Pulmonary artery endothelial cell (primary cell): ENCODE data around the gene TRIM52. TPM values are rescaled to one million over a fixed set of nuclear protein-coding genes. Genes with fewer than 3 reads are reported as not detected.

Experiments used
- DNase-seq: peaks from one replicate; pipeline ENCODE4 v3.0.0-alpha.2; 2011; ENCODE audit warnings: low read depth, low spot score
- total RNA-seq: library from RNA; depleted of rRNA; stranded (reverse); fragments of >200 nt; gene quantifications from 2 replicates; pipeline ENCODE4 v1.2.3, GENCODE V29; 2014

Gene TRIM52
- total RNA-seq, 1 donor from 2014 or later: 4.2 TPM

DNA sequence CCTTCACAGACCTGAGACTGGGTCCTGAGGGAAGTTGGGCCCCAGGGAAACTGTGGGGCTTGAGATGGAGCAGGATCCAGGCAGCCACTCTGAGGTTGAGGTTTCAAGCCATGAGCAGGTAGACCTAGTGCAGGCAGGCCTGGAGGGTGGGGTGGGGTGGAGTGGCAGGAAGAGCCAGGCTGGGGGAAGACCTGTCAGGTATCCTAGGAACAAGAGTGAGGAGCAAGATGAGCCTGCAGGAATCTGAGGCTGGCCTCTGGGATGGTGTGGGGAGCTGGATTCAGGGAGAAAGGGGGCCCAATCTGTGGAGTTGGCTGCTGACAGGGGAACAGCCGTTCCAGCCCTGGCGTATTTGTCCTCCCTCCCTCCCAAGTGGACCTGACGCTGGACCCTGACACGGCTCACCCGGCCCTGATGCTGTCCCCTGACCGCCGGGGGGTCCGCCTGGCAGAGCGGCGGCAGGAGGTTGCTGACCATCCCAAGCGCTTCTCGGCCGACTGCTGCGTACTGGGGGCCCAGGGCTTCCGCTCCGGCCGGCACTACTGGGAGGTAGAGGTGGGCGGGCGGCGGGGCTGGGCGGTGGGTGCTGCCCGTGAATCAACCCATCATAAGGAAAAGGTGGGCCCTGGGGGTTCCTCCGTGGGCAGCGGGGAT is 27.0 kb downstream of the TRIM52 start:
- DNase-seq: no peak

DNA sequence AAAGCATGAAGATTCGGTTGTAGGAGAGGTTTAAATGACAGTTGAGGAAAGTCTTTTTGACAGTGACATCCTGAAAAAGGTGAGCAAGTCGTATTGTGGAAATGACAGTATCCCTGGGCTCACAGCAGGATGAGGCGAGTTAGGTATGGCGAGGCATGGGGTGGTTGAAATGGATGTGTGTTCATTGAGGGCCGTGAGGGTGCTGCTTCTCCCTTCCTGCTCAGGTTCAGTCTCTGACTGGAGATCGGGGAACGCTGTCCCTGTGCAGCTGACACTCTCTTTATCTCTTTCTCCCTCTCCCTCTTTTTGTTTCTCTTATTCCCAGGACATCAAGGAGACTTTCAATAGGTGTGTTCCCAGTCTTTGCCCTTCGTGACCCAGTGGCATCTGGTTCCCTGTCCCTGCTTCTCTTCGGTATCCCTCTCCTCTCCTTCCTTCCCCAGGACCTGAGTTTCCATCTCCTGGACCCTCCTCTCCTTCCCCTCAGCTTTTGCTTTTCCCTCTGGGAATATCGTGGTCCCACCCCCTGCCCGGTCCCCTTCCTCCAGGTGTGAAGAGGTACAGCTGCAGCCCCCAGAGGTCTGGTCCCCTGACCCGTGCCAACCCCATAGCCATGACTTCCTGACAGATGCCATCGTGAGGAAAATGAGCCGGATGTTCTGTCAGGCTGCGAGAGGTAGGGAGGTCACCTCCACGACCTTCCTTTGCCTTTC is 27.7 kb downstream of the TRIM52 start:
- DNase-seq: no peak

DNA sequence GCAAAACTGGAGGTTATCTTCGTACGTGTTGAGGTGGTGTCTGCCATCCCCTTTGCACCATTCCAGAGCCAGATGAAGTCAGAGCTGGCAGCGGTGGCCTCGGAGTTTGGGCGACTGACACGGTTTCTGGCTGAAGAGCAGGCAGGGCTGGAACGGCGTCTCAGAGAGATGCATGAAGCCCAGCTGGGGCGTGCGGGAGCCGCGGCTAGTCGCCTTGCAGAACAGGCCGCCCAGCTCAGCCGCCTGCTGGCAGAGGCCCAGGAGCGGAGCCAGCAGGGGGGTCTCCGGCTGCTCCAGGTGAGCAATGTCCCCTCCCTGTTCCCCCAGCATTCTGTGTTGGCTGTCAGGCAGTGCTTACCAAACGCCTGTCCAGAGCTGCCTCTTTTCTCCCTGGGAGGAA is 28.4 kb downstream of the TRIM52 start:
- no peak for DNase-seq

DNA sequence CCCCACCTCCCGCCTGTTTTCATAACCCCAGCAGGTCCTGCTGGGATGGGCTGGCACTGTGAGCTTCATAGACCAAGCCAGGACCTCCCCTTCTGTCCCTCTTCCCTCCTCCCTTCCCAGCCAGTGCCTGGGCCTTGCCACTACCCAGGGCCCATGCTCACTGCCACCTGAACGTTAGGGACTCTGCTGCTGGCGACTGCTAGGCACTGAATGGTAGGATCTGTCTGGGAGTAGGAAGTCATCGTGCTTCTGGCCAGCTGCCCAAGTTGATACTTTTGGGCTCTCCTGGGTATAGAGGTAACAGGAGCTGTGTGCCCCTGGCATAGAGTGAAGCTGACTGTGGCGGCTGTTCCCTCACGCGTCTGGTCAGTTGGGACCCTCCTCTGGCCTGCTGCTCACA is 29.5 kb downstream of the TRIM52 start:
- DNase-seq: no peak

DNA sequence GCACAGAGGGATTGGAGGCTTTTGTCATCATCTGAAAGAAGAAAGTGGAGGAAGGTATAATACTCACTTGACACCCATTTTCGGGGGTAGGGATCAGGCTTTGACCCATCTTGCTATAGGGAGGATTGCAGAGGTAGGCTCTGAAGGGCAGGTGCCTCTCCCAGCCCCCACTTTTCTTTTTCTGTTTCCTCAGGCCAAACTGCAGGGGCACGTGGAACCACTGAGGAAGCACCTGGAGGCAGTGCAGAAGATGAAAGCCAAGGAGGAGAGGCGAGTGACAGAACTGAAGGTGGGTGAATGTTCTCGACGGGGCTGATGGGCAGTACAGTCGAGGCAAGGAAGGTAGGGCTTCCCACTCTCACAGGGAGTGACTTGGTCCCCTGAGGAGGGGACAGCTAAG is 30.4 kb downstream of the TRIM52 start:
- no peak for DNase-seq

DNA sequence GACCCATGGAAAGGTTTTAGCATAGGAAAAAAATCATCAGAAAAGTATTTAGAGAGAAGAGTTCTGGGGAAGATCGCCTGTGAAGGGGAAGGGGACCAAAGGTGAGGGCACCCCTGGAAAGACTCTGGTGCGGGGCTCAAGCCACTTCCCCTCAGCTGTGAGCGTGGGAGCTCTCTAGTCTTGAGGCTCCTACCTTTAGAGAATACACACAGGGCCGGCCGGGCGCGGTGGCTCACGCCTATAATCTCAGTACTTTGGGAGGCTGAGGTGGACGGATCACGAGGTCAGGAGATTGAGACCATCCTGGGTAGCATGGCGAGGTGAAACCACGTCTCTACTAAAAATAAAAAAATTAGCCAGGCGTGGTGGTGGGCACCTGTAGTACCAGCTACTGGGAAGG is 30.9 kb downstream of the TRIM52 start:
- no peak for DNase-seq

DNA sequence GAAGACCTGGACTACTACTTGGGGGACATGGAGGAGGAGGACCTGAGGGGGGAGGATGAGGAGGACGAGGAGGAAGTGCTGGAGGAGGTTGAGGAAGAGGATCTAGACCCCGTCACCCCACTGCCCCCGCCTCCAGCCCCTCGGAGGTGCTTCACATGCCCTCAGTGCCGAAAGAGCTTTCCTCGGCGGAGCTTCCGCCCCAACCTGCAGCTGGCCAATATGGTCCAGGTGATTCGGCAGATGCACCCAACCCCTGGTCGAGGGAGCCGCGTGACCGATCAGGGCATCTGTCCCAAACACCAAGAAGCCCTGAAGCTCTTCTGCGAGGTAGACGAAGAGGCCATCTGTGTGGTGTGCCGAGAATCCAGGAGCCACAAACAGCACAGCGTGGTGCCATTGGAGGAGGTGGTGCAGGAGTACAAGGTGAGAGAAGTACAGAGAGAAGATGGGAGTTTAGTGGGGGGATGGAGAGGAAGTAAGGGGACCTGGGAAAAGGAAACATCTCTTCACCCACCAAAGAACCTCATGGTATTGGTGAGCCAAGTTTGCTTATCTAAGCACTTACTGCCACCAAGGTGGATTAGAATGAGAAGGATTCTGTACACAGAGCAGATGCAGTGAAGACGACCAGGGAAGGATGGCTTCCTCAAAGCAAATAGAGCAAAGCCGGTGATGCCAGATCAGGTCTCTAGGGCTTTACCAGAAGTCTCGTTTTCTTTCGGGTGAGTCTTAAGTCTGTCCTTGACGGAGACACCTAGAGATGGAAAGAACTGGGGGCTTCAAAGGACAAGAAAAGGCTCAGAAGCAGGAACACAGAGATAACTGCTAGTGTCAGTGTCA is 36.3 kb downstream of the TRIM52 start:
- DNase-seq: no peak

DNA sequence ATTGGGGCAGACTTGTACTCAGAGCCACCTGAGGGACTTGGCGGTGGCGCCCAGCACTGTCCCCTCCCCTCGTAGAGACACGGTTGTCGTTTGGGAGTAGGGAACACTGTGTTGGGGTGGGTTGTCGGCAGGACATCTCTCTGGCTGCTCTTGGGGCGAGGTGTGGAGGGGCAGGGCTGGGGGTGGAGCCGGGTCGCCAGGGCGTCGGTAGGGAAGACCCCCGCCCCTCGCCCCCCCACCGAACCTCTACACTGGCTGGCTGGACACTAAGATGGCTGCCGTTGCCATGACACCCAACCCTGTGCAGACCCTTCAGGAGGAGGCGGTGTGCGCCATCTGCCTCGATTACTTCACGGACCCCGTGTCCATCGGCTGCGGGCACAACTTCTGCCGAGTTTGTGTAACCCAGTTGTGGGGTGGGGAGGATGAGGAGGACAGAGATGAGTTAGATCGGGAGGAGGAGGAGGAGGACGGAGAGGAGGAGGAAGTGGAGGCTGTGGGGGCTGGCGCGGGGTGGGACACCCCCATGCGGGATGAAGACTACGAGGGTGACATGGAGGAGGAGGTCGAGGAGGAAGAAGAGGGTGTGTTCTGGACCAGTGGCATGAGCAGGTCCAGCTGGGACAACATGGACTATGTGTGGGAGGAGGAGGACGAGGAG is 37.1 kb downstream of the TRIM52 start:
- DNase-seq: no peak

DNA sequence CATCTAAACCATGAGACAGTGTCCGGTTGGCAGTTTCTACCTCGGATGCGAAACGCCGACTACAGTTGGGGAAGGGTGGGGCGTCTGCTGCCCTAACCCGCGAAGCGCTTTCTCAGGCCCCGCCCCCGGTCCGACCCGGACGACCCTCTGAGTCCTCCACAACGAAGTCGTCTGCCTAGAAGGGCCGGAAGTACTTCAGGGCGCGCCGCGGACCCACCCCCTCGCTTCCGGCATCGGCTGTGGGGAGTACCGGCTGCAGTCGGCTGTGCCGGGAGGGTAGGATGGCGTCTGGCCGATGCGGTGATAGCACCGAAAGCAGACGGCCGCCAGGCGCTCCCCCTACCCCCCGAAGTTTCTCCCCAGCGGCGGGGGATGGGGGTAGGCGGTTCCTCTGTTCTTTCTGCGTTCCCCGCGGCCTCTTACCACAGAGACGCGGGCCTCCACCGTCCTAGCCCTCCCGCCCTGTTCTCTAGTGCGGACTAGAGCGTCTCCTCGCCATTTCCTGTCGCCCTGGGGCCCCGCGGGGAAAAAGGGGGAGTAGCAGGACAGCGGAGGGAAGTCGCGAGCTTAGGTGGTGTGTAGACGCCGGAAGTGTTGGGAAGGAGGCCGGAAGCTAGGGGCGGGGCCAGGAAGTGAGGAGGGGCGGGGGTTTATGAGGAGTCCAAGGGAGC is 37.8 kb downstream of the TRIM52 start, which contains the start of gene TRIM41:
Gene TRIM41, plus strand, starts transcription at position 224 of the 671 bp plus-strand sequence. CDS start 719 bp downstream, outside the sequence.
- DNase-seq: peak; percentile 96

DNA sequence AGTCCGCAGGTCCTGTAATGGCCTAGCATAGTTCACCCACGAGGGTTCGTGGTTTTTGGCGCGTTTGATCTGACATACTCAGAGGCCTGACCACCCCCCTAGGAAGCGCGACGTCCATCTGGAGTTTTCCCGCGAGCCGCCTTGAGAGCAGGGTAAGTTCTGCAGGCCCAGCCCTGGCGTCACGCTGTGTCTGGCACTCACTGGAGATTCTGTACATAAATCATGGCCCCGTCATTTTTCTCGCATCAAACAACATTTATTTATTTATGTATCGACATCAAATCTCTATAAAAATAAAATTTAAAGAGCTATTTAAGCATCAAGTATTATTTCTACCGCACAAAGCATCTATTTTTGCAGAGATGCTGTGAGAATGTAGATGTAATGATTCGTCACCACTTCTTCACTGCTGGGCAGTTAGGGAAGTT is 38.3 kb downstream of the TRIM52 start:
- no peak for DNase-seq

DNA sequence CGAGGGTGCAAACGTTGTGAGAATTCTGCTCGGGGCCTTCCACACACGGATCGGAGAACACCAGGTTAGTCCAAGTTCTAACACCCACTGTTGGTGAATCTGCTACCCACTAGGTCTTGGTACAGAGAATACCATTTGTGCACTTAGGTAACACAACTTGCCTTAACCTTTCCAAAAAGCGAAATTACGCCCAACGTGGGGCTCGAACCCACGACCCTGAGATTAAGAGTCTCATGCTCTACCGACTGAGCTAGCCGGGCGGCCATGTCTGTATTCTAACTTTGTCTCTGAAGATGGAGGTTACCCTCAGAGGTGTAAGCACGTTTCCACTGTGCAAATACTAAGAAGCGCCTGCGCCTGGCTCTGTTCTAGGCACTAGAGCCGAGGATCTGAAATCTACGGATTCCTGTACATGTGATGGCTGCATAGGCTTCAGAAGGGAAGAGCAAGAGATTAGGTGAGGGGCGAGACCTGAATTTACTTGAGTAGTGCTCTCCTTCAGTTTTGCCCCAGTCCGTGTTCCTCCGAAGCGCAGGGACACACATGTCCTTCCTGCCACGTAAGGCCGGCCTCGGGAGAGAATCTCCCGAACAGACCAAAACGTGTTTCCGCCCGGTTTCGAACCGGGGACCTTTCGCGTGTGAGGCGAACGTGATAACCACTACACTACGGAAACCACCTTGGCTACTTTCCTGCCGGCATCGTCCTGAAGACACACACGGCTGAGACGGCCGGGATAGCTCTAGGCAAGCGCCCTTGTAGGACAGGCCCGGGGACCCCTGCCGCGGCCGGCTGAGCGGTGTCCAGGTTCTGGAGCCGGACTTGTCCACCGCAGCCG is 38.9 kb downstream of the TRIM52 start:
- peak; percentile 71 for DNase-seq

DNA sequence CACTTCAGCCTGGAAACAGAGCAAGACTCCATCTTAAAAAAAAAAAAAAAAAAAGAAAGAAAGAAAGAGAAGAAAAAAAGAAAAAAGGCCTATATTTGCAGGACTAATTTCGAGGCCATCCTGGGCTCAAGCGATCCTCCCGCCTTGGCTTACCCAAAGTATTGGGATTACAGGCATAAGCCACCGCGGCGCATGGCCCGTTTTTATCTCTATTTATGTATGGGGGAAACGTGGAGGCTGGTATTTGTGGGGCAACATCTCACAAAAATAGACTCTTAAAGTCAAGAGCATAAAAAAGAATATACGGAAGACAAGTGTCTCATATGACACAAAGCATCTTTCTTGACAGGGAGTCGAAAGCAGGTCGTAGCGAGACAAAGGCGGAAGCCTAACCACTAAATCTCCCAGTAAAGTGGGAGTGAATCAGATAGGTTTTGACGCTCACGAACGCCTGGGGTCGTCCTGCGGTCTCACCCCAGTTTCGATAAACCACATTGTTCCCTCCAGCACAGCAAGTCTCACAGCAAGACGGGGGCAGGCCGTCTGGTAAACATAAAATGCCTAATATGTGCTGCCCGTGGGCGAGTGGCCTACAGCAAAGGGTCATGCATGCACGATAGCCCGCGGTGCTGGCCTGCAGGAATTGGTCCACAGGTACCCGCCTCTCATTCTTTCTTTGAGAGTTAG is 39.7 kb downstream of the TRIM52 start:
- DNase-seq: no peak

DNA sequence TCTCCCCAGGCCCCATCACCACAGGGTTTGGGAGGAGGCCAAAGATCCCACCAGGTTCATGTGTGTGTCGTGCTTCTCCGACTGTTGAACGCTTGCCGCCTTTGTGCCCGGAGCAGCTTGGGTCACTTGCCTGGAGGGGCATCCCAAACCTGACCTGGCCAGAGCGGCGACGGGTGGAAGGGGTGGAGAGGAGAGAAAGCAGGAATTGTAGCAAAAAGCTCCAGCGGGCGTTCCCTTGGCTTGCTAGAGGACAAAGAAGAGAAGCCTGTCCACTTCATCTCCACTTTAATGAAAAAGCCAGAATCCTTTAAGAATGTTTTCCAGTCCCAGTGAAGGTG is 40.8 kb downstream of the TRIM52 start:
- DNase-seq: no peak

DNA sequence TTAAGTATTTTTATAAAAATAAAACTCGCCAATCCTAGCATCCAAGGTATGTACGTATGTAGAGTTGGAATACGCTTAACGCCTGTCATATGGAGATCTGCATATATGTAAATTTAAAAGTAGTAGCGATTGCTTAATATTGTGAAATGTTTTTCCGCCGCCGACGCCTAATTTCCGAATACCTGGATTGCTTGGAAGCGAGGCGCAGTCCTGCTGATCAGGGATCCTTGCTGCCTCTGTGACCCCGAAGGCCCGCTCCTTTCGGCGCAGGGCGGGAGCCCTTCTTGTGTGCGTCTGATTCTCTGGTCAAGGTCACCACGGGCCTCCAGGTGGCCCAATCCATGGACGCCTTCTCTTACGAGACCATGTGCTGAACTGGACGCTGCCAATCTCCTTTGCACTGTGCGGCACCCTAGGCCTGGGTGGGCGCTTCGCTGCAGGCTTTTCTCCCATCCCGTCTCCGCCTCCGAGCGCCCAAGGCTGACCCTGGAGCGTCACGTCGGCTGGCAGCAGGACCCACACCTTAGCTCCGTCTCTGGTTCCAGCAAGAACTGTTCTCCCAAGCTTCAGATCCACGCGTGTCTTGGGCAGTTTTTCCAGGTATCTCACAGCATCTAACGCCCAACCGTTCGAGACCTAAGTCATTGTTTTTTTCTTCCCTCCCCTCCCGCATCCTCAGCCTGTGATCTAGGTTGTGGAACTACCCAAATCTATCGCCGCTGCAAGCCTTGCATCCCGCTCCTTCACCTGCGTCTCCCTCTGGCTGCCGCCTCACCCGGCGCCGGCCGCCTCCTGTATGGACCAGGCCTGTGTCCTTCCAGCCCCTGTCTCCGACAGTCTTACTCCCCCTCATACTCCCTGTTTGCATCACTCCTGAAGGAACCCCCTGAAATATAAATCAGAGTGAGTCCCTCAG is 41.4 kb downstream of the TRIM52 start:
- DNase-seq: no peak

DNA sequence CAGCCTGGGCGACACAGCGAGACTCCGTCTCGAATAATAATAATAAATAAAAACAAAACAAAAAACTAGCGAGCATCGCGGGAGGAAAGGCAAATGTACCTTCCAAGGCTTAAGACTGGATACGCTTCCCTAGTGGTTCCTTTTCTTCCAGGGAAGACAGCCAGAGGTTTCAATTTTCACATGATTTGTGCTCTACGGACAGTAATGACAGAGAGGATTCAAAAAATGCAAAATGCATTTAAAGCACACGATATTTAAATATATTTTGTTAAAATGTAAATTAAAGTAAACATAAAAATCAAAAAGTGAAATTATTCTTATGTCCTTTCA is 42.2 kb downstream of the TRIM52 start:
- no peak for DNase-seq

DNA sequence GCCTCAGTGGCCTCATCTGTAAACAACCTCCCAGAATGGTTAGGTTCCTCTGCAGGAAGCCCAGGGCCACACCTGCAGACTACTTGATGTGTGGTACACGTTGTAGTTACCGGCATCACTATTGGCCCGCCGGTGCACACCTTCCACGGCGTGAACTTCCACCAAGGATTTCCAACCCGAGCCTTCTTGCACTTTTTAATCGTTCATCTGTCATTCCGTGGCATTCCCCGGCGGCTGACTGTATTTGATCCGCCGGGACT is 43.2 kb downstream of the TRIM52 start:
- DNase-seq: no peak

DNA sequence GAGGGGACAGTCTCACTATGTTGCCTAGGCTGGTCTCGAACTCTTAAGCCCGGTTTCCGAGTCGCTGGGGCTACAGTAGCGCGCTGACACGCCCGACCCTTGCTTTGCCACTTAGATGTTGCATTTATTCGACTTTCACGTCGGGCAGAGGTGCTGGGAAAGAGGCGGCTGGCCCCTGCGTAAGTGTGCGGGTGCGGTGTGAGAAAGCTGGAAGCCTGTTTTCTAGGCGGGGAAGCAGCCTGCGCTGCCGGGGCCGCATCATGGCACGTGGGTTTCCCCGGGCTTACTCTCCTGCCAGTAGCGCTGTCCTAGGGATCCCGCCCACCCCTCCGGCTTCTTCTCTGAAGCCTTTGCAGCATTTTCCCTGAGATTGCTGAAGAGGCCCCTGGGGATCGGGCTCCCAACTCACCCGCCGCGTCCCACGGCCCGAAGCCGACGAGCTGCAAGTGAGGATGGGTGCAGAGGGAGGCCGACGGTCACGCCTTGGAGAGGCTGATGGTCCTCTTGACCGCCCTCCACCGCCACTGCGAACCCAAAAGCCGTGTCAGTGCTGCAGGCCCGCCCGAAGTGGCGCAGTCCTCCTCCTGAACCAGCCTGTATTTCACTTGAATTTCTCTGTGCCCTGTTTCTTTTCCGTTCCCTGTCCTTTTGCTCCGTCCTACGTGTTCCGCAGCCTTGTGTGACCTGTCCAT is 43.7 kb downstream of the TRIM52 start:
- DNase-seq: no peak
